ENCODE data around the gene CYP2W1. TPM values are rescaled to one million over a fixed set of nuclear protein-coding genes. Genes with fewer than 3 reads are reported as not detected.

The CYP2W1 gene
- total RNA-seq, 4 donors from 2014 or later: 5.7 to 18.6 (median 12.1) TPM

- Histone ChIP-seq H3K27me3 (peaks cover 0 to 16% of the 10 kb centered on the region in 2 donors), H3K9me3 (no peaks in the 10 kb centered on the region), H3K27ac (peak overlapping the region in 2 of 4 donors; percentile 36 to 76), H3K4me1 (peaks cover 0 to 59% (median 37%) of the 10 kb centered on the region in 4 donors), H3K36me3 (peaks cover 2 to 51% (median 22%) of the 10 kb centered on the region in 3 donors), H3K4me3 (no peak overlapping the region)
- TF ChIP-seq EP300 (IDR thresholded peaks at IDR 0.05) (no peak), CTCF (IDR thresholded peaks at IDR 0.05) (no peak), POLR2A (IDR thresholded peaks at IDR 0.05) (no peak)
- DNase-seq (ENCODE audit: low spot score in 2 of 2): no peak
- WGBS, 2 donors: 81 to 82% methylated on average over 22 of the region's 22 CpGs
Measured at GRCh38 chr7:966291-967069, 16.5 kb upstream of the CYP2W1 start.

GRCh38 chr7:967361-968082 lies 15.5 kb upstream of the CYP2W1 start:
- no peak for TF ChIP-seq CTCF (IDR thresholded peaks at IDR 0.05)
- no peak for TF ChIP-seq POLR2A (IDR thresholded peaks at IDR 0.05)
- no peak for TF ChIP-seq EP300 (IDR thresholded peaks at IDR 0.05)
- Histone ChIP-seq H3K9me3 (no peaks in the 10 kb centered on the region), H3K4me3 (no peak overlapping the region), H3K27ac (no peak overlapping the region), H3K4me1 (peaks cover 0 to 64% (median 37%) of the 10 kb centered on the region in 4 donors), H3K36me3 (peaks cover 2 to 61% (median 30%) of the 10 kb centered on the region in 3 donors), H3K27me3 (peaks cover 0 to 6% of the 10 kb centered on the region in 2 donors)
- WGBS, 2 donors: 90 to 92% methylated on average over 39 of the region's 39 CpGs
- no peak for DNase-seq (ENCODE audit: low spot score in 2 of 2)

- Histone ChIP-seq H3K4me1 (peaks cover 0 to 64% (median 36%) of the 10 kb centered on the region in 4 donors), H3K9me3 (no peaks in the 10 kb centered on the region), H3K27me3 (no peaks in the 10 kb centered on the region), H3K4me3 (no peak overlapping the region), H3K27ac (peak overlapping the region in 1 of 4 donors; percentile 14), H3K36me3 (peaks cover 2 to 68% (median 30%) of the 10 kb centered on the region in 3 donors)
- no peak for DNase-seq (ENCODE audit: low spot score in 2 of 2)
- TF ChIP-seq EP300 (IDR thresholded peaks at IDR 0.05): no peak
- TF ChIP-seq POLR2A (IDR thresholded peaks at IDR 0.05): no peak
- TF ChIP-seq CTCF (IDR thresholded peaks at IDR 0.05): no peak
- 85 to 87% methylated on average over 14 to 24 of the region's 24 CpGs for whole genome bisulfite sequencing, 2 donors
Measured at GRCh38 chr7:968205-969105, 14.5 kb upstream of the CYP2W1 start.

- H3K4me1 ChIP-seq: peaks cover 0 to 64% (median 35%) of the 10 kb centered on the region in 4 donors
- H3K36me3 ChIP-seq: peaks cover 2 to 68% (median 30%) of the 10 kb centered on the region in 3 donors
Measured at GRCh38 chr7:969403-969802, 13.6 kb upstream of the CYP2W1 start.

More at GRCh38 chr7:969403-969802, 13.6 kb upstream of the CYP2W1 start:
- 87 to 92% methylated on average over 11 of the region's 11 CpGs for WGBS, 2 donors
- no peaks in the 10 kb centered on the region for H3K27me3 ChIP-seq
- no peak overlapping the region for H3K4me3 ChIP-seq
- DNase-seq (ENCODE audit: low spot score in 2 of 2): no peak
- TF ChIP-seq POLR2A (IDR thresholded peaks at IDR 0.05): no peak
- TF ChIP-seq CTCF (IDR thresholded peaks at IDR 0.05): no peak
- TF ChIP-seq EP300 (IDR thresholded peaks at IDR 0.05): no peak
- no peak overlapping the region for H3K27ac ChIP-seq
- H3K9me3 ChIP-seq: no peaks in the 10 kb centered on the region
